ENCODE results near the gene AGPAT2. TPM values are rescaled to one million over a fixed set of nuclear protein-coding genes. Genes with fewer than 3 reads are reported as not detected.

AGPAT2 gene
- total RNA-seq, 2 experiments from 2014 or later: 3.6 to 4.0 TPM

GRCh38 chr9:136644343-136644592, 43.0 kb downstream of the AGPAT2 start:
- Histone ChIP-seq H3K36me3 (ENCODE audit: insufficient read depth, low read length) (no peaks in the 10 kb centered on the region), H3K4me1 (ENCODE audit: insufficient read depth, low read length) (peaks cover 20% of the 10 kb centered on the region), H3K27ac (ENCODE audit: low read depth in 1 of 2, low read length in 2 of 2) (no peak overlapping the region), H3K4me3 (ENCODE audit: low read length) (no peak overlapping the region), H3K9me3 (ENCODE audit: control insufficient read depth in 1 of 2, insufficient read depth in 1 of 2, low read length in 2 of 2) (peaks cover 0 to 41% of the 10 kb centered on the region in 2 experiments), H3K27me3 (ENCODE audit: control insufficient read depth in 1 of 2, insufficient read depth in 2 of 2, low read length in 2 of 2) (peaks cover 41 to 47% of the 10 kb centered on the region in 2 experiments)
- POLR2A ChIA-PET: interaction anchor here (1.0 kb wide), 1 partner anchor 104 kb away, joined by 3 read pairs; no protein-coding TSS in a partner anchor
- H3K27me3 Mint-ChIP-seq: peaks cover 30% of the 10 kb centered on the region
- TF ChIP-seq CTCF (IDR thresholded peaks at IDR 0.05): no peak
- H3K9me3 Mint-ChIP-seq: no peaks in the 10 kb centered on the region
- H3K4me1 Mint-ChIP-seq (ENCODE audit: low read depth): peaks cover 4% of the 10 kb centered on the region
- H3K4me3 Mint-ChIP-seq: no peak overlapping the region
- CTCF ChIA-PET: interaction anchor here (1.3 to 2.0 kb wide), 4 partner anchors 12 to 160 kb away, joined by 3 to 8 read pairs (median 6); no protein-coding TSS in a partner anchor
- no peak overlapping the region for H3K27ac Mint-ChIP-seq
- H3K36me3 Mint-ChIP-seq (ENCODE audit: low read depth): no peaks in the 10 kb centered on the region
- DNase-seq (peak in 2 of 14 experiments; percentile 65 to 87), ATAC-seq (ENCODE audit: poor library complexity) (no peak)
- intact Hi-C loops (cut with DNase I, micrococcal nuclease): no loop called here

GRCh38 chr9:136643596-136644342, 43.5 kb downstream of the AGPAT2 start:
- intact Hi-C loops (cut with DNase I, micrococcal nuclease): no loop called here
- Histone ChIP-seq H3K36me3 (ENCODE audit: insufficient read depth, low read length) (no peaks in the 10 kb centered on the region), H3K27me3 (ENCODE audit: control insufficient read depth in 1 of 2, insufficient read depth in 2 of 2, low read length in 2 of 2) (peaks cover 41 to 46% of the 10 kb centered on the region in 2 experiments), H3K27ac (ENCODE audit: low read depth in 1 of 2, low read length in 2 of 2) (no peak overlapping the region), H3K4me1 (ENCODE audit: insufficient read depth, low read length) (peaks cover 20% of the 10 kb centered on the region), H3K4me3 (ENCODE audit: low read length) (no peak overlapping the region), H3K9me3 (ENCODE audit: control insufficient read depth in 1 of 2, insufficient read depth in 1 of 2, low read length in 2 of 2) (peaks cover 0 to 41% of the 10 kb centered on the region in 2 experiments)
- peaks cover 26% of the 10 kb centered on the region for H3K27me3 Mint-ChIP-seq
- ATAC-seq (ENCODE audit: poor library complexity) (peak; percentile 7), DNase-seq (peak in 2 of 14 experiments; percentile 50 to 62)
- ChIA-PET CTCF (interaction anchor here (1.3 to 2.0 kb wide), 4 partner anchors 12 to 159 kb away, joined by 3 to 8 read pairs (median 6); no protein-coding TSS in a partner anchor), POLR2A (interaction anchor here (1.0 kb wide), 1 partner anchor 104 kb away, joined by 3 read pairs; no protein-coding TSS in a partner anchor)
- H3K4me3 Mint-ChIP-seq: no peak overlapping the region
- no peak for TF ChIP-seq CTCF (IDR thresholded peaks at IDR 0.05)
- H3K4me1 Mint-ChIP-seq (ENCODE audit: low read depth): peaks cover 4% of the 10 kb centered on the region
- H3K36me3 Mint-ChIP-seq (ENCODE audit: low read depth): no peaks in the 10 kb centered on the region
- H3K27ac Mint-ChIP-seq: no peak overlapping the region
- no peaks in the 10 kb centered on the region for H3K9me3 Mint-ChIP-seq

GRCh38 chr9:136642439-136642921, 44.8 kb downstream of the AGPAT2 start:
- H3K4me3 ChIP-seq (ENCODE audit: low read length): no peak overlapping the region
- TF ChIP-seq CTCF (IDR thresholded peaks at IDR 0.05): no peak
- ChIA-PET POLR2A (no interaction called here), CTCF (interaction anchor here (0.7 kb wide), 1 partner anchor 780 kb away, joined by 3 read pairs; the partner anchor contains the start of gene EXD3)
- peaks cover 23% of the 10 kb centered on the region for H3K27me3 Mint-ChIP-seq
- intact Hi-C loops (cut with DNase I, micrococcal nuclease): no loop called here
- H3K27ac ChIP-seq (ENCODE audit: low read depth in 1 of 2, low read length in 2 of 2): no peak overlapping the region
- H3K27ac Mint-ChIP-seq: no peak overlapping the region
- ATAC-seq (ENCODE audit: poor library complexity): no peak
- H3K4me3 Mint-ChIP-seq: no peak overlapping the region
- peaks cover 40 to 41% of the 10 kb centered on the region in 2 experiments for H3K27me3 ChIP-seq (ENCODE audit: control insufficient read depth in 1 of 2, insufficient read depth in 2 of 2, low read length in 2 of 2)
- H3K4me1 Mint-ChIP-seq (ENCODE audit: low read depth): peaks cover 4% of the 10 kb centered on the region
- no peaks in the 10 kb centered on the region for H3K36me3 Mint-ChIP-seq (ENCODE audit: low read depth)
- peaks cover 20% of the 10 kb centered on the region for H3K4me1 ChIP-seq (ENCODE audit: insufficient read depth, low read length)
- peak in 1 of 14 experiments; percentile 8 for DNase-seq
- H3K9me3 ChIP-seq (ENCODE audit: control insufficient read depth in 1 of 2, insufficient read depth in 1 of 2, low read length in 2 of 2): peaks cover 0 to 41% of the 10 kb centered on the region in 2 experiments
- H3K9me3 Mint-ChIP-seq: no peaks in the 10 kb centered on the region
- H3K36me3 ChIP-seq (ENCODE audit: insufficient read depth, low read length): no peaks in the 10 kb centered on the region

All from CD4-positive, alpha-beta T cell (primary cell).